22Rv1 (cell line): ENCODE data around the gene NLE1.
"Not testable (repeated sequence)": the region's sequence is repeated elsewhere in the genome, so short reads cannot be mapped to it uniquely, and the experiment has no call there.

Experiments used
- CTCF ChIP-seq: fragments of 450-650 bp; IDR thresholded peaks from 2 replicates; pipeline ENCODE4 v1.5.1; 2017; ENCODE audit warnings: mild to moderate bottlenecking
- ZFX ChIP-seq: fragments of 450-650 bp; IDR thresholded peaks from 2 replicates; pipeline ENCODE4 v1.6.1; 2017; ENCODE audit warnings: antibody characterized with exemption, borderline replicate concordance

GRCh38 chr17:35090707-35091106 is 51.4 kb downstream of the NLE1 start:
- not testable (repeated sequence) for TF ChIP-seq CTCF, ZFX
